GM12878 (cell line): ENCODE results near the gene SLC35A5. TPM values are rescaled to one million over a fixed set of nuclear protein-coding genes. Genes with fewer than 3 reads are reported as not detected.

ENCODE experiments used
- BRCA1 ChIP-seq: IDR thresholded peaks from 2 replicates; pipeline ENCODE4 v1.6.1; 2011; ENCODE audit warnings: low read depth, low read length, improper control_type of control experiment
- ESRRA ChIP-seq: IDR thresholded peaks from 2 replicates; pipeline ENCODE4 v1.6.1; 2012; ENCODE audit warnings: mild to moderate bottlenecking, low read length, improper control_type of control experiment
- FOS ChIP-seq: IDR thresholded peaks from 3 replicates; pipeline ENCODE4 v1.6.1; 2011; ENCODE audit warnings: borderline replicate concordance; ENCODE audit not compliant: insufficient read length; ENCODE audit errors: extremely low read depth
- HCFC1 ChIP-seq: fragments of 150-350 bp; IDR thresholded peaks from 2 replicates; pipeline ENCODE4 v1.6.1; 2014; ENCODE audit warnings: low read length
- HDAC6 ChIP-seq: fragments of 200-600 bp; sonication (generic); IDR thresholded peaks from one replicate; pipeline ENCODE4 v1.8.0; 2017; ENCODE audit warnings: antibody characterized with exemption; ENCODE audit not compliant: unreplicated experiment
- IKZF1 ChIP-seq: fragments of 450-650 bp; conservative IDR thresholded peaks from 2 replicates; pipeline ENCODE4 v1.6.1; 2017; ENCODE audit warnings: antibody characterized with exemption, mild to moderate bottlenecking
- LARP7 ChIP-seq: fragments of 450-650 bp; IDR thresholded peaks from 2 replicates; pipeline ENCODE4 v1.6.1; 2017; ENCODE audit warnings: mild to moderate bottlenecking
- MTA2 ChIP-seq: fragments of 450-650 bp; IDR thresholded peaks from 2 replicates; pipeline ENCODE4 v1.6.1; 2016; ENCODE audit warnings: low read depth, mild to moderate bottlenecking, moderate library complexity
- NFIC ChIP-seq: IDR thresholded peaks from 2 replicates; pipeline ENCODE4 v1.6.1; 2012; ENCODE audit warnings: low read depth, mild to moderate bottlenecking, inconsistent platforms, low read length, moderate library complexity
- NFYB ChIP-seq: IDR thresholded peaks from 2 replicates; pipeline ENCODE4 v1.6.1; 2011; ENCODE audit warnings: low read depth, mild to moderate bottlenecking, low read length, improper control_type of control experiment, moderate library complexity; ENCODE audit not compliant: insufficient read depth
- NR2C1 ChIP-seq: fragments of 450-650 bp; IDR thresholded peaks from 2 replicates; pipeline ENCODE4 v1.6.1; 2017; ENCODE audit warnings: antibody characterized with exemption, mild to moderate bottlenecking, moderate library complexity
- RAD21 ChIP-seq: IDR thresholded peaks from 2 replicates; pipeline ENCODE4 v1.6.1; 2011; ENCODE audit warnings: mild to moderate bottlenecking, low read depth, low read length, moderate library complexity; ENCODE audit not compliant: insufficient read depth
- SIX5 ChIP-seq: IDR thresholded peaks from 2 replicates; pipeline ENCODE4 v1.6.1; 2011; ENCODE audit warnings: mild to moderate bottlenecking, low read depth, low read length, moderate library complexity; ENCODE audit not compliant: severe bottlenecking
- ZNF622 ChIP-seq: fragments of 450-650 bp; IDR thresholded peaks from 2 replicates; pipeline ENCODE4 v1.6.1; 2017; ENCODE audit warnings: mild to moderate bottlenecking, inconsistent platforms
- ZZZ3 ChIP-seq: IDR thresholded peaks from 2 replicates; pipeline ENCODE4 v1.6.1; 2011; ENCODE audit warnings: low read depth; ENCODE audit not compliant: control insufficient read depth, insufficient read length
- polyA plus RNA-seq, 11 experiments: library from polyadenylated mRNA; depleted of rRNA in 4 of 11; unstranded in 6 of 11; stranded (reverse) in 5 of 11; fragments of >200 nt; fragmentation: Nextera tagmentation in 4 of 11; fragmentation: Illumina TruSeq in 1 of 11; extraction: Ambion mirVana in 4 of 11; extraction: Trizol in 1 of 11; gene quantifications; 1 replicate in 1 of 11; 2 replicates in 10 of 11; pipeline versions ENCODE4 v1.2.1 to v1.2.3, GENCODE V29; 2011 to 2016; ENCODE audit warnings: inconsistent platforms in 2 of 11, missing spikeins in 2 of 11, low read depth in 1 of 11
- total RNA-seq, 4 experiments: library from RNA; depleted of rRNA in 3 of 4; stranded (reverse); fragments of >200 nt in 3 of 4; fragmentation: Illumina TruSeq in 1 of 4; extraction: Trizol in 1 of 4; gene quantifications; 2 replicates each; pipeline versions ENCODE4 v1.2.1 to v1.2.3, GENCODE V29; 2013 to 2021
- TF ChIP-seq, protein P1 (sequence below), 3 experiments: IDR thresholded peaks in 2 of 3; conservative IDR thresholded peaks in 1 of 3; 2 replicates each; pipeline ENCODE4 v1.5.1; 2011; ENCODE audit warnings: low read depth in 3 of 3, low read length in 3 of 3, mild to moderate bottlenecking in 3 of 3, control low read depth in 2 of 3, moderate library complexity in 2 of 3, inconsistent platforms in 1 of 3, mixed read lengths in 1 of 3; ENCODE audit not compliant: control insufficient read depth in 2 of 3, insufficient read depth in 1 of 3; ENCODE audit errors: extremely low read depth in 1 of 3
- TF ChIP-seq, protein P2 (sequence below): IDR thresholded peaks from 2 replicates; pipeline ENCODE4 v1.6.1; 2012; ENCODE audit warnings: low read depth, low read length, improper control_type of control experiment
- TF ChIP-seq, protein P3 (sequence below): IDR thresholded peaks from 2 replicates; pipeline ENCODE4 v1.6.1; 2011; ENCODE audit warnings: low read depth, low read length, improper control_type of control experiment, borderline replicate concordance
- TF ChIP-seq, protein P4 (sequence below): fragments of 450-650 bp; IDR thresholded peaks from 2 replicates; pipeline ENCODE4 v1.6.1; 2018; ENCODE audit warnings: mild to moderate bottlenecking, low read depth, moderate library complexity; ENCODE audit not compliant: partially characterized antibody
- TF ChIP-seq, protein P5 (sequence below): fragments of 450-650 bp; formaldehyde crosslinking; IDR thresholded peaks from 2 replicates; pipeline ENCODE4 v1.4.0; 2020; ENCODE audit warnings: mild to moderate bottlenecking, moderate library complexity

Gene SLC35A5
- total and polyA plus RNA-seq, 10 of the 15 experiments (the other 5 are each of a cell fraction or from before 2014, with no cell fraction given) = 10.9 to 38.1 (median 16.0) TPM

DNA sequence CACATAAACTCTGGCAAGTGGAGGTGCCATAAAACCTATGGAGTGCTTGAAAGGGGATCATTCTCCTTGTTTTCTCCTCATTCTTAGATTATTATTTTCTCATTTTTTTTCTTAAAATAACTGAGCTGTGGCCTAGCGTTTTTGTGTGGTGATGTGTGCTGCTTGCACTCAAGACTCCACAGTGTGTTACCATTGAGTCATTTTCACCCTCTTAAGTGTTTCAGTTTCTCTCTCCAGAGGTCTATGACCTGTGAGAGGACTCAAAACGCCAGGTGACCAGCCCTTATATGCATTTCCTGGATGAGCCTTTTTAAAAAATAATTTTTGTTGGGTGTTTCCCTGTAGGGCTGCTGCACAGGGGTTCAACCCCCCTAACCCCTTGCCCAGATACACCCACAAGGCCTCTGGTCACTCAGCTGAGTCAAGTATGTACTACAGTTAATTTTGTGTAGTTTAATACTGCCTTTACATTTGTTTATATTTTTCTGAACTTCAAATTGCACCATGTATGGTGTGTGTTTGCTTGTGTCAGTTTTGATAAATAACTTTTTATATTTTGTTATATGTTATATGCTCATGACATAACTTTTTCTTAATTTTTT, 47.2 kb upstream of the SLC35A5 start (continued):
- TF ChIP-seq SIX5 (no peak), ZZZ3 (no peak), RAD21 (no peak), NFIC (peak; percentile 81; the same call in 1 of the 2 replicates), ESRRA (no peak), NR2C1 (no peak), NFYB (no peak), FOS (no peak), LARP7 (no peak), HCFC1 (no peak), MTA2 (peak; percentile 58; the same call in 1 of the 2 replicates), BRCA1 (no peak), ZNF622 (no peak), HDAC6 (no peak), IKZF1 (no peak; the same call in 1 of the 2 replicates)
- TF ChIP-seq, protein P1, sequence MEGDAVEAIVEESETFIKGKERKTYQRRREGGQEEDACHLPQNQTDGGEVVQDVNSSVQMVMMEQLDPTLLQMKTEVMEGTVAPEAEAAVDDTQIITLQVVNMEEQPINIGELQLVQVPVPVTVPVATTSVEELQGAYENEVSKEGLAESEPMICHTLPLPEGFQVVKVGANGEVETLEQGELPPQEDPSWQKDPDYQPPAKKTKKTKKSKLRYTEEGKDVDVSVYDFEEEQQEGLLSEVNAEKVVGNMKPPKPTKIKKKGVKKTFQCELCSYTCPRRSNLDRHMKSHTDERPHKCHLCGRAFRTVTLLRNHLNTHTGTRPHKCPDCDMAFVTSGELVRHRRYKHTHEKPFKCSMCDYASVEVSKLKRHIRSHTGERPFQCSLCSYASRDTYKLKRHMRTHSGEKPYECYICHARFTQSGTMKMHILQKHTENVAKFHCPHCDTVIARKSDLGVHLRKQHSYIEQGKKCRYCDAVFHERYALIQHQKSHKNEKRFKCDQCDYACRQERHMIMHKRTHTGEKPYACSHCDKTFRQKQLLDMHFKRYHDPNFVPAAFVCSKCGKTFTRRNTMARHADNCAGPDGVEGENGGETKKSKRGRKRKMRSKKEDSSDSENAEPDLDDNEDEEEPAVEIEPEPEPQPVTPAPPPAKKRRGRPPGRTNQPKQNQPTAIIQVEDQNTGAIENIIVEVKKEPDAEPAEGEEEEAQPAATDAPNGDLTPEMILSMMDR (IDR thresholded peaks at IDR 0.05 in 2 of 3, conservative IDR thresholded peaks at IDR 0.05 in 1 of 3; ENCODE audit: control insufficient read depth in 2 of 3, extremely low read depth in 1 of 3, insufficient read depth in 1 of 3, low read depth in 3 of 3, low read length in 3 of 3) = no peak
- TF ChIP-seq, protein P2, sequence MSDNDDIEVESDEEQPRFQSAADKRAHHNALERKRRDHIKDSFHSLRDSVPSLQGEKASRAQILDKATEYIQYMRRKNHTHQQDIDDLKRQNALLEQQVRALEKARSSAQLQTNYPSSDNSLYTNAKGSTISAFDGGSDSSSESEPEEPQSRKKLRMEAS = no peak
- TF ChIP-seq, protein P3, sequence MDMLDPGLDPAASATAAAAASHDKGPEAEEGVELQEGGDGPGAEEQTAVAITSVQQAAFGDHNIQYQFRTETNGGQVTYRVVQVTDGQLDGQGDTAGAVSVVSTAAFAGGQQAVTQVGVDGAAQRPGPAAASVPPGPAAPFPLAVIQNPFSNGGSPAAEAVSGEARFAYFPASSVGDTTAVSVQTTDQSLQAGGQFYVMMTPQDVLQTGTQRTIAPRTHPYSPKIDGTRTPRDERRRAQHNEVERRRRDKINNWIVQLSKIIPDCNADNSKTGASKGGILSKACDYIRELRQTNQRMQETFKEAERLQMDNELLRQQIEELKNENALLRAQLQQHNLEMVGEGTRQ = peak; percentile 31; the same call in 1 of the 2 replicates
- TF ChIP-seq, protein P4, sequence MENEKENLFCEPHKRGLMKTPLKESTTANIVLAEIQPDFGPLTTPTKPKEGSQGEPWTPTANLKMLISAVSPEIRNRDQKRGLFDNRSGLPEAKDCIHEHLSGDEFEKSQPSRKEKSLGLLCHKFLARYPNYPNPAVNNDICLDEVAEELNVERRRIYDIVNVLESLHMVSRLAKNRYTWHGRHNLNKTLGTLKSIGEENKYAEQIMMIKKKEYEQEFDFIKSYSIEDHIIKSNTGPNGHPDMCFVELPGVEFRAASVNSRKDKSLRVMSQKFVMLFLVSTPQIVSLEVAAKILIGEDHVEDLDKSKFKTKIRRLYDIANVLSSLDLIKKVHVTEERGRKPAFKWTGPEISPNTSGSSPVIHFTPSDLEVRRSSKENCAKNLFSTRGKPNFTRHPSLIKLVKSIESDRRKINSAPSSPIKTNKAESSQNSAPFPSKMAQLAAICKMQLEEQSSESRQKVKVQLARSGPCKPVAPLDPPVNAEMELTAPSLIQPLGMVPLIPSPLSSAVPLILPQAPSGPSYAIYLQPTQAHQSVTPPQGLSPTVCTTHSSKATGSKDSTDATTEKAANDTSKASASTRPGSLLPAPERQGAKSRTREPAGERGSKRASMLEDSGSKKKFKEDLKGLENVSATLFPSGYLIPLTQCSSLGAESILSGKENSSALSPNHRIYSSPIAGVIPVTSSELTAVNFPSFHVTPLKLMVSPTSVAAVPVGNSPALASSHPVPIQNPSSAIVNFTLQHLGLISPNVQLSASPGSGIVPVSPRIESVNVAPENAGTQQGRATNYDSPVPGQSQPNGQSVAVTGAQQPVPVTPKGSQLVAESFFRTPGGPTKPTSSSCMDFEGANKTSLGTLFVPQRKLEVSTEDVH = no peak
- TF ChIP-seq, protein P5, sequence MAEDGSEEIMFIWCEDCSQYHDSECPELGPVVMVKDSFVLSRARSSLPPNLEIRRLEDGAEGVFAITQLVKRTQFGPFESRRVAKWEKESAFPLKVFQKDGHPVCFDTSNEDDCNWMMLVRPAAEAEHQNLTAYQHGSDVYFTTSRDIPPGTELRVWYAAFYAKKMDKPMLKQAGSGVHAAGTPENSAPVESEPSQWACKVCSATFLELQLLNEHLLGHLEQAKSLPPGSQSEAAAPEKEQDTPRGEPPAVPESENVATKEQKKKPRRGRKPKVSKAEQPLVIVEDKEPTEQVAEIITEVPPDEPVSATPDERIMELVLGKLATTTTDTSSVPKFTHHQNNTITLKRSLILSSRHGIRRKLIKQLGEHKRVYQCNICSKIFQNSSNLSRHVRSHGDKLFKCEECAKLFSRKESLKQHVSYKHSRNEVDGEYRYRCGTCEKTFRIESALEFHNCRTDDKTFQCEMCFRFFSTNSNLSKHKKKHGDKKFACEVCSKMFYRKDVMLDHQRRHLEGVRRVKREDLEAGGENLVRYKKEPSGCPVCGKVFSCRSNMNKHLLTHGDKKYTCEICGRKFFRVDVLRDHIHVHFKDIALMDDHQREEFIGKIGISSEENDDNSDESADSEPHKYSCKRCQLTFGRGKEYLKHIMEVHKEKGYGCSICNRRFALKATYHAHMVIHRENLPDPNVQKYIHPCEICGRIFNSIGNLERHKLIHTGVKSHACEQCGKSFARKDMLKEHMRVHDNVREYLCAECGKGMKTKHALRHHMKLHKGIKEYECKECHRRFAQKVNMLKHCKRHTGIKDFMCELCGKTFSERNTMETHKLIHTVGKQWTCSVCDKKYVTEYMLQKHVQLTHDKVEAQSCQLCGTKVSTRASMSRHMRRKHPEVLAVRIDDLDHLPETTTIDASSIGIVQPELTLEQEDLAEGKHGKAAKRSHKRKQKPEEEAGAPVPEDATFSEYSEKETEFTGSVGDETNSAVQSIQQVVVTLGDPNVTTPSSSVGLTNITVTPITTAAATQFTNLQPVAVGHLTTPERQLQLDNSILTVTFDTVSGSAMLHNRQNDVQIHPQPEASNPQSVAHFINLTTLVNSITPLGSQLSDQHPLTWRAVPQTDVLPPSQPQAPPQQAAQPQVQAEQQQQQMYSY (CRISPR knock-in tag) = no peak
